Measurements from ENCODE around the gene POLR2F. TPM values are rescaled to one million over a fixed set of nuclear protein-coding genes. Genes with fewer than 3 reads are reported as not detected.

Gene POLR2F
- total and polyA plus RNA-seq, 9 donors, result 45.3 to 58.1 (median 50.6) TPM

- peaks cover 49% of the 10 kb centered on the region for H3K4me1 ChIP-seq (ENCODE audit: control insufficient read depth, insufficient read depth, low read length)
- H3K27me3 ChIP-seq (ENCODE audit: control insufficient read depth, insufficient read depth, low read length), result no peaks in the 10 kb centered on the region
- no peak for DNase-seq
- WGBS (ENCODE audit: insufficient coverage), result 51% methylated on average over 8 of the region's 10 CpGs
- H3K9me3 ChIP-seq (replicated peaks; ENCODE audit: control insufficient read depth, low read depth, low read length), result no peaks in the 10 kb centered on the region
- H3K36me3 ChIP-seq (ENCODE audit: control insufficient read depth, insufficient read depth, low read length), result no peaks in the 10 kb centered on the region
- no peak overlapping the region for H3K4me3 ChIP-seq (ENCODE audit: low read length)
- no peak overlapping the region for H3K27ac ChIP-seq (ENCODE audit: low read length)
Measured at GRCh38 chr22:37999236-37999635, 45.7 kb downstream of the POLR2F start.

- no peak overlapping the region for H3K27ac ChIP-seq (ENCODE audit: low read length)
- peak; percentile 68 for DNase-seq
- H3K27me3 ChIP-seq (ENCODE audit: control insufficient read depth, insufficient read depth, low read length), result no peaks in the 10 kb centered on the region
- WGBS (ENCODE audit: insufficient coverage), result 64% methylated on average over 11 of the region's 16 CpGs
- no peaks in the 10 kb centered on the region for H3K36me3 ChIP-seq (ENCODE audit: control insufficient read depth, insufficient read depth, low read length)
- H3K4me1 ChIP-seq (ENCODE audit: control insufficient read depth, insufficient read depth, low read length), result peaks cover 49% of the 10 kb centered on the region
- no peaks in the 10 kb centered on the region for H3K9me3 ChIP-seq (replicated peaks; ENCODE audit: control insufficient read depth, low read depth, low read length)
- no peak overlapping the region for H3K4me3 ChIP-seq (ENCODE audit: low read length)
Measured at GRCh38 chr22:37999640-38000272, 46.3 kb downstream of the POLR2F start.

GRCh38 chr22:38005943-38006342, 52.4 kb downstream of the POLR2F start:
- WGBS (ENCODE audit: insufficient coverage), result 87% methylated on average over 6 of the region's 6 CpGs
- H3K4me1 ChIP-seq (ENCODE audit: control insufficient read depth, insufficient read depth, low read length), result no peaks in the 10 kb centered on the region
- no peaks in the 10 kb centered on the region for H3K27me3 ChIP-seq (ENCODE audit: control insufficient read depth, insufficient read depth, low read length)
- H3K9me3 ChIP-seq (replicated peaks; ENCODE audit: control insufficient read depth, low read depth, low read length), result no peaks in the 10 kb centered on the region
- no peaks in the 10 kb centered on the region for H3K36me3 ChIP-seq (ENCODE audit: control insufficient read depth, insufficient read depth, low read length)
- no peak for DNase-seq
- H3K27ac ChIP-seq (ENCODE audit: low read length), result no peak overlapping the region
- no peak overlapping the region for H3K4me3 ChIP-seq (ENCODE audit: low read length)

- Histone ChIP-seq H3K27ac (ENCODE audit: low read length) (no peak overlapping the region), H3K4me1 (ENCODE audit: control insufficient read depth, insufficient read depth, low read length) (no peaks in the 10 kb centered on the region), H3K4me3 (ENCODE audit: low read length) (no peak overlapping the region), H3K36me3 (ENCODE audit: control insufficient read depth, insufficient read depth, low read length) (no peaks in the 10 kb centered on the region), H3K27me3 (ENCODE audit: control insufficient read depth, insufficient read depth, low read length) (no peaks in the 10 kb centered on the region), H3K9me3 (replicated peaks; ENCODE audit: control insufficient read depth, low read depth, low read length) (no peaks in the 10 kb centered on the region)
- DNase-seq, result no peak
- WGBS (ENCODE audit: insufficient coverage), result 81% methylated on average over 3 of the region's 3 CpGs
Measured at GRCh38 chr22:38006906-38007305, 53.4 kb downstream of the POLR2F start.

- Histone ChIP-seq H3K27ac (ENCODE audit: low read length) (no peak overlapping the region), H3K4me3 (ENCODE audit: low read length) (no peak overlapping the region), H3K9me3 (replicated peaks; ENCODE audit: control insufficient read depth, low read depth, low read length) (no peaks in the 10 kb centered on the region), H3K27me3 (ENCODE audit: control insufficient read depth, insufficient read depth, low read length) (no peaks in the 10 kb centered on the region), H3K4me1 (ENCODE audit: control insufficient read depth, insufficient read depth, low read length) (no peaks in the 10 kb centered on the region), H3K36me3 (ENCODE audit: control insufficient read depth, insufficient read depth, low read length) (no peaks in the 10 kb centered on the region)
- no peak for DNase-seq
- 78% methylated on average over 13 of the region's 13 CpGs for WGBS (ENCODE audit: insufficient coverage)
Measured at GRCh38 chr22:38007330-38007902, 53.9 kb downstream of the POLR2F start.

- H3K27ac ChIP-seq (ENCODE audit: low read length), result no peak overlapping the region
- no peak for DNase-seq
- H3K36me3 ChIP-seq (ENCODE audit: control insufficient read depth, insufficient read depth, low read length), result no peaks in the 10 kb centered on the region
- H3K4me3 ChIP-seq (ENCODE audit: low read length), result no peak overlapping the region
- H3K9me3 ChIP-seq (replicated peaks; ENCODE audit: control insufficient read depth, low read depth, low read length), result no peaks in the 10 kb centered on the region
- H3K27me3 ChIP-seq (ENCODE audit: control insufficient read depth, insufficient read depth, low read length), result no peaks in the 10 kb centered on the region
- no peaks in the 10 kb centered on the region for H3K4me1 ChIP-seq (ENCODE audit: control insufficient read depth, insufficient read depth, low read length)
- WGBS (ENCODE audit: insufficient coverage), result 64% methylated on average over 9 of the region's 14 CpGs
Measured at GRCh38 chr22:38009000-38009806, 55.7 kb downstream of the POLR2F start.

- no peak overlapping the region for H3K4me3 ChIP-seq (ENCODE audit: low read length)
- H3K27me3 ChIP-seq (ENCODE audit: control insufficient read depth, insufficient read depth, low read length), result no peaks in the 10 kb centered on the region
- H3K27ac ChIP-seq (ENCODE audit: low read length), result no peak overlapping the region
- H3K36me3 ChIP-seq (ENCODE audit: control insufficient read depth, insufficient read depth, low read length), result no peaks in the 10 kb centered on the region
- DNase-seq, result no peak
- no peaks in the 10 kb centered on the region for H3K9me3 ChIP-seq (replicated peaks; ENCODE audit: control insufficient read depth, low read depth, low read length)
- H3K4me1 ChIP-seq (ENCODE audit: control insufficient read depth, insufficient read depth, low read length), result peaks cover 17% of the 10 kb centered on the region
- WGBS (ENCODE audit: insufficient coverage), result 88% methylated on average over 3 of the region's 7 CpGs
Measured at GRCh38 chr22:38012604-38013072, 59.1 kb downstream of the POLR2F start.

- 100% methylated on average over 1 of the region's 1 CpG for WGBS (ENCODE audit: insufficient coverage)
- H3K4me3 ChIP-seq (ENCODE audit: low read length), result no peak overlapping the region
- H3K9me3 ChIP-seq (replicated peaks; ENCODE audit: control insufficient read depth, low read depth, low read length), result no peaks in the 10 kb centered on the region
- no peak for DNase-seq
- no peaks in the 10 kb centered on the region for H3K27me3 ChIP-seq (ENCODE audit: control insufficient read depth, insufficient read depth, low read length)
- H3K36me3 ChIP-seq (ENCODE audit: control insufficient read depth, insufficient read depth, low read length), result no peaks in the 10 kb centered on the region
- peaks cover 23% of the 10 kb centered on the region for H3K4me1 ChIP-seq (ENCODE audit: control insufficient read depth, insufficient read depth, low read length)
- H3K27ac ChIP-seq (ENCODE audit: low read length), result no peak overlapping the region
Measured at GRCh38 chr22:38014083-38014482, 60.6 kb downstream of the POLR2F start.

- Histone ChIP-seq H3K27ac (ENCODE audit: low read length) (peak overlapping the region; percentile 64), H3K9me3 (replicated peaks; ENCODE audit: control insufficient read depth, low read depth, low read length) (no peaks in the 10 kb centered on the region), H3K27me3 (ENCODE audit: control insufficient read depth, insufficient read depth, low read length) (no peaks in the 10 kb centered on the region), H3K4me1 (ENCODE audit: control insufficient read depth, insufficient read depth, low read length) (peaks cover 31% of the 10 kb centered on the region), H3K4me3 (ENCODE audit: low read length) (no peak overlapping the region), H3K36me3 (ENCODE audit: control insufficient read depth, insufficient read depth, low read length) (no peaks in the 10 kb centered on the region)
- 45% methylated on average over 17 of the region's 33 CpGs for WGBS (ENCODE audit: insufficient coverage)
- peak; percentile 70 for DNase-seq
Measured at GRCh38 chr22:38016182-38017151, 63.0 kb downstream of the POLR2F start.
